Tibial nerve (tissue), 4 donors: ENCODE measurements around the gene TBC1D4. TPM values are rescaled to one million over a fixed set of nuclear protein-coding genes. Genes with fewer than 3 reads are reported as not detected.

ENCODE experiments used
- DNase-seq, 2 donors: peaks; one replicate each; pipeline ENCODE4 v3.0.0-alpha.2; 2019; ENCODE audit warnings: low spot score in 2 of 2
- H3K27ac ChIP-seq, 4 donors: fragments of 200-600 bp; sonication (generic) in 3 of 4; one replicate each; pipeline ENCODE4 v1.5.1; 2017 to 2019; ENCODE audit warnings: mild to moderate bottlenecking in 1 of 4
- H3K27me3 ChIP-seq, 2 donors: fragments of 200-600 bp; sonication (generic) in 1 of 2; one replicate each; pipeline versions ENCODE4 v1.5.1 to v1.6.0; 2017 to 2019
- H3K36me3 ChIP-seq, 3 donors: fragments of 200-600 bp; sonication (generic); one replicate each; pipeline ENCODE4 v1.5.1; 2018 to 2019
- H3K4me1 ChIP-seq, 4 donors: fragments of 200-600 bp; sonication (generic) in 3 of 4; one replicate each; pipeline ENCODE4 v1.5.1; 2017 to 2019
- H3K4me3 ChIP-seq, 4 donors: fragments of 200-600 bp; sonication (generic) in 3 of 4; one replicate each; pipeline ENCODE4 v1.5.1; 2017 to 2019; ENCODE audit warnings: mild to moderate bottlenecking in 1 of 4, moderate library complexity in 1 of 4
- H3K9me3 ChIP-seq, 4 donors: fragments of 200-600 bp; sonication (generic) in 3 of 4; one replicate each; pipeline ENCODE4 v1.5.1; 2017 to 2019
- CTCF ChIP-seq, 5 experiments: fragments of 200-600 bp in 3 of 5; fragments of 450-650 bp in 2 of 5; sonication (generic) in 3 of 5; IDR thresholded peaks; one replicate each; pipeline ENCODE4 v1.5.1; 2016 to 2019; ENCODE audit warnings: antibody characterized with exemption in 5 of 5, mild to moderate bottlenecking in 3 of 5, moderate library complexity in 2 of 5
- EP300 ChIP-seq, 2 donors: sonication (generic); formaldehyde crosslinking; IDR thresholded peaks; one replicate each; pipeline ENCODE4 v1.6.1; 2017; ENCODE audit warnings: antibody characterized with exemption in 2 of 2, mild to moderate bottlenecking in 1 of 2
- POLR2A ChIP-seq, 2 donors: fragments of 450-650 bp; IDR thresholded peaks; one replicate each; pipeline ENCODE4 v1.6.1; 2017; ENCODE audit warnings: antibody characterized with exemption in 2 of 2, mild to moderate bottlenecking in 2 of 2, moderate library complexity in 2 of 2
- WGBS, 2 donors: methylation state at CpG; one replicate each; pipeline ENCODE4 v1.1.5; 2018; 5-methylcytosine and 5-hydroxymethylcytosine counted together
- total RNA-seq, 4 donors: library from RNA; depleted of rRNA; stranded (reverse); fragments of >200 nt; gene quantifications; one replicate each; pipeline ENCODE4 v1.1.0, GENCODE V29; 2016

Gene TBC1D4
- total RNA-seq, 4 donors from 2014 or later: 17.7 to 45.4 (median 33.4) TPM

- no peak overlapping the region for H3K27ac ChIP-seq
- H3K4me1 ChIP-seq: peaks cover 0 to 21% (median 8%) of the 10 kb centered on the region in 4 donors
- WGBS, 2 donors: 89 to 92% methylated on average over 5 of the region's 5 CpGs
- TF ChIP-seq POLR2A (IDR thresholded peaks at IDR 0.05) (no peak), CTCF (IDR thresholded peaks at IDR 0.05) (no peak), EP300 (IDR thresholded peaks at IDR 0.05) (no peak)
- no peak overlapping the region for H3K4me3 ChIP-seq
- no peaks in the 10 kb centered on the region for H3K9me3 ChIP-seq
- peaks cover 0 to 7% (median 0%) of the 10 kb centered on the region in 3 donors for H3K36me3 ChIP-seq
- H3K27me3 ChIP-seq: no peaks in the 10 kb centered on the region
- no peak for DNase-seq
Measured at GRCh38 chr13:75365724-75366173, 116.2 kb downstream of the TBC1D4 start.

- Histone ChIP-seq H3K4me1 (peaks cover 0 to 21% (median 8%) of the 10 kb centered on the region in 4 donors), H3K27me3 (no peaks in the 10 kb centered on the region), H3K9me3 (no peaks in the 10 kb centered on the region), H3K36me3 (peaks cover 0 to 7% (median 0%) of the 10 kb centered on the region in 3 donors), H3K4me3 (no peak overlapping the region), H3K27ac (no peak overlapping the region)
- no peak for DNase-seq
- WGBS, 2 donors: 95 to 97% methylated on average over 3 of the region's 3 CpGs
- TF ChIP-seq CTCF (IDR thresholded peaks at IDR 0.05) (no peak), POLR2A (IDR thresholded peaks at IDR 0.05) (no peak), EP300 (IDR thresholded peaks at IDR 0.05) (no peak)
Measured at GRCh38 chr13:75364131-75364713, 117.7 kb downstream of the TBC1D4 start.

- 87 to 89% methylated on average over 3 of the region's 3 CpGs for WGBS, 2 donors
Measured at GRCh38 chr13:75363371-75363770, 118.6 kb downstream of the TBC1D4 start.

DNA sequence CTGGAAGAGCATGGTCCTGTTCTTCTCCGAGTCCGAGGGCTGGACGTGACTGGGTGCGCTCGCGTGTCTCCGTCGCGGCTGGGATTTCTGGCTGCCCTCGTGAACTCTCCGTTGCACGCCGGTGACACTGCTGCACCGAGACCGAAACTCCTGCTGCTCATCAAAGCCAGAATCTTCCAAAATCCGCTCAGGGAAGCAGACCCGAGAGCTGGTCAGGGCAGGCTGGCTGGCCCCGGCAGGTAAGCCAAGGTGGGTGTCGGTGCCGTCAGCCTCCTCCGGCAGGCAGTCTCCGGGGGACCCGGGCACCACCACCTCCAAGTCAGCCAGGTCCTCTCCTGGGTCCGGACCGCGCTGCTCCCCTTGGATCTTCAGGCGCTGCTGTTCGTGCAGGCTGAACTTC lies 119.9 kb downstream of the TBC1D4 start:
- no peaks in the 10 kb centered on the region for H3K27me3 ChIP-seq
- TF ChIP-seq CTCF (IDR thresholded peaks at IDR 0.05) (no peak), EP300 (IDR thresholded peaks at IDR 0.05) (no peak), POLR2A (IDR thresholded peaks at IDR 0.05) (no peak)
- no peak overlapping the region for H3K4me3 ChIP-seq
- 96 to 98% methylated on average over 22 to 28 of the region's 28 CpGs for WGBS, 2 donors
- no peaks in the 10 kb centered on the region for H3K9me3 ChIP-seq
- peaks cover 0 to 7% (median 0%) of the 10 kb centered on the region in 3 donors for H3K36me3 ChIP-seq
- DNase-seq: no peak
- peaks cover 0 to 5% (median under 1%) of the 10 kb centered on the region in 4 donors for H3K4me1 ChIP-seq
- H3K27ac ChIP-seq: no peak overlapping the region

More at GRCh38 chr13:75363371-75363770, 118.6 kb downstream of the TBC1D4 start:
- DNase-seq: no peak
- Histone ChIP-seq H3K27me3 (no peaks in the 10 kb centered on the region), H3K27ac (no peak overlapping the region), H3K4me3 (no peak overlapping the region), H3K9me3 (no peaks in the 10 kb centered on the region), H3K36me3 (peaks cover 0 to 7% (median 0%) of the 10 kb centered on the region in 3 donors), H3K4me1 (peaks cover 0 to 15% (median 3%) of the 10 kb centered on the region in 4 donors)
- TF ChIP-seq CTCF (IDR thresholded peaks at IDR 0.05): no peak
- no peak for TF ChIP-seq POLR2A (IDR thresholded peaks at IDR 0.05)
- no peak for TF ChIP-seq EP300 (IDR thresholded peaks at IDR 0.05)

DNA sequence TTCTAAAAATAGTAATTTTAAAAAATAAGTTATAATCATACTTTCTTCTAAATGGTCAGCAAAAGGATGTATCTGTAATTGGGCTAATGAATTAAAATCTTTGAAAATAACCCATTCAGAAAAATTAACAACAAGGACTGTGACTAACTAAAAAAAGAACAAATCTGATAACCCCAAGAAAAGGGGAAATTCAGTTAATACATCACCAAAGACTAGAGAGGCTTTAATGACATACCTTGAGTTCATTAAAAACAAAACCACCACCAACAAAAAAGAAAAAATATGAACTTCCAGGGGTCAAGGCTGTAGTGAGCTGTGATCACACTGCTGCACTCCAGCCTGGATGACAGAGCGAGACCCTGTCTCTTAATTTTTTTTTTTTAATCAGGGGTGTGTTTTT lies 121.8 kb downstream of the TBC1D4 start:
- no peak for DNase-seq
- Histone ChIP-seq H3K27me3 (no peaks in the 10 kb centered on the region), H3K27ac (no peak overlapping the region), H3K4me1 (peaks cover 0 to 5% (median 0%) of the 10 kb centered on the region in 4 donors), H3K36me3 (peaks cover 0 to 16% (median 0%) of the 10 kb centered on the region in 3 donors), H3K9me3 (no peaks in the 10 kb centered on the region), H3K4me3 (no peak overlapping the region)
- 8 to 60% methylated on average over 1 of the region's 1 CpG for WGBS, 2 donors
- no peak for TF ChIP-seq EP300 (IDR thresholded peaks at IDR 0.05)
- TF ChIP-seq POLR2A (IDR thresholded peaks at IDR 0.05): no peak
- no peak for TF ChIP-seq CTCF (IDR thresholded peaks at IDR 0.05)
